Uterus (tissue), 4 donors: ENCODE results near the gene TTC23. TPM values are rescaled to one million over a fixed set of nuclear protein-coding genes. Genes with fewer than 3 reads are reported as not detected.

ENCODE experiments used
- DNase-seq, 2 donors: peaks; one replicate each; pipeline ENCODE4 v3.0.0-alpha.2; 2019 to 2020
- H3K27ac ChIP-seq, 2 donors: fragments of 200-600 bp; sonication (generic); 1 replicate in 1 of 2; 2 replicates in 1 of 2; pipeline ENCODE4 v1.5.1; 2016 to 2018
- H3K27me3 ChIP-seq, 2 donors: fragments of 200-600 bp; sonication (generic); one replicate each; pipeline ENCODE4 v1.5.1; 2018 to 2019; ENCODE audit warnings: control low read depth in 1 of 2
- H3K36me3 ChIP-seq, 2 donors: fragments of 200-600 bp; sonication (generic); one replicate each; pipeline ENCODE4 v1.5.1; 2019; ENCODE audit warnings: control low read depth in 1 of 2
- H3K4me1 ChIP-seq, 2 donors: fragments of 200-600 bp; sonication (generic); one replicate each; pipeline ENCODE4 v1.5.1; 2018 to 2019; ENCODE audit warnings: control low read depth in 1 of 2
- H3K4me3 ChIP-seq, 2 donors: fragments of 200-600 bp; sonication (generic); 1 replicate in 1 of 2; 2 replicates in 1 of 2; pipeline ENCODE4 v1.5.1; 2018 to 2019; ENCODE audit warnings: mild to moderate bottlenecking in 1 of 2
- H3K9me3 ChIP-seq, 2 donors: fragments of 200-600 bp; sonication (generic); one replicate each; pipeline ENCODE4 v1.5.1; 2019; ENCODE audit warnings: control low read depth in 1 of 2
- POLR2A ChIP-seq, 2 donors: fragments of 450-650 bp; IDR thresholded peaks; one replicate each; pipeline ENCODE4 v1.6.1; 2016; ENCODE audit warnings: antibody characterized with exemption in 2 of 2, mild to moderate bottlenecking in 1 of 2, moderate library complexity in 1 of 2
- intact Hi-C: fragments of 100-400 bp; cut with DNase I; formaldehyde crosslinking; loops from one replicate; pipeline ENCODE4 v1.15.1; 2023; ENCODE audit warnings: low total_unique reads
- total RNA-seq, 4 donors: library from RNA; depleted of rRNA in 3 of 4; stranded (reverse); fragments of >200 nt in 3 of 4; gene quantifications; one replicate each; pipeline versions ENCODE4 v1.1.0 to v1.2.4, GENCODE V29; 2014 to 2023
- TF ChIP-seq, protein P1 (sequence below), 4 experiments: fragments of 200-600 bp in 2 of 4; fragments of 450-650 bp in 2 of 4; sonication (generic) in 2 of 4; IDR thresholded peaks; one replicate each; pipeline ENCODE4 v1.5.1; 2016 to 2019; ENCODE audit warnings: antibody characterized with exemption in 4 of 4, mild to moderate bottlenecking in 2 of 4, moderate library complexity in 1 of 4
- donor health status: DM: yes; HTN: yes; CAD: no.

The TTC23 gene, protein sequence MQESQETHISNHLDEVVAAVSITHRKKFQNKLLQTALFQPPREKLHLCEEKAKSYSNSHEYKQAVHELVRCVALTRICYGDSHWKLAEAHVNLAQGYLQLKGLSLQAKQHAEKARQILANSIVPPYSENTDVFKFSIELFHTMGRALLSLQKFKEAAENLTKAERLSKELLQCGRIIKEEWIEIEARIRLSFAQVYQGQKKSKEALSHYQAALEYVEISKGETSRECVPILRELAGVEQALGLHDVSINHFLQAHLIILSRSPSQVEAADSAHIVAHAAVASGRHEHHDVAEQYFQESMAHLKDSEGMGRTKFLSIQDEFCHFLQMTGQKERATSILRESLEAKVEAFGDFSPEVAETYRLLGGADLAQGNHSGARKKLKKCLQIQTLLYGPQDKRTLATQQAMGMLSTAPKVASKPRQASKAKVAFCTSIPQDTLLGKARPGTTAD
- 10 to 100 TPM in 3 of 4 donors, 1 to 10 TPM in 1; 10.0 to 54.1 (median 31.0) TPM for total RNA-seq

DNA sequence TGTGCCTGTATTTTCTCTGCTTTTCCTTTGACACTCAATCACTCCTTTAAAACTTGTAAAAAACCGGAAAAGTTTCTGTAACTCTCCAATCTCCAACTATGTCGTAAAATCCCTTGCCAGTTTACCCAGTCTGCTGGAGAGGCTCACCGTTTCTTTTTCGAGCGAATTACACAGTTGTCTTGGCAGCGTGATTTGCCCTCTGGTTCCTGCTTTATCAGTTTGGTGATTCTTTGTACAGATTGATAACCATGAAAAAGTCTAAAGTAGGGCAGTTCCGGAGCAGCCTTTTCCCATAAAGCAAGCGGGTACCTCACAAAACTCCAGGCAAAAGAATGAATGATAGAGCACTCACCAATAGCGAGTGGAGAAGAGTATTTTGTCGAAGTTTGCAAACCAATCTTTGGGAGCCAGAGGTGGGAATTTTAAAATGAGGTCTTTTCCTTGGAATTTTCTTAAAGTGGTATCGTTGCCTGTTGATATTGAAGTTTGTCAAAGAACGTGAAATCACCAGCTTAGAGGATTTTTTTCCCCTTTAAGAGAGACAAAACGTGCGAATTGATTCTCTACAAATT is at the start of gene TTC23:
Gene TTC23 (minus strand): TSS at position 312 of the 572 bp plus-strand sequence. CDS start 20,869 bp downstream, outside the sequence.
- Histone ChIP-seq H3K4me3 (peak within 1 kb of the TSS; percentile 61 to 81), H3K4me1 (no peaks in the 10 kb centered on the region), H3K9me3 (no peaks in the 10 kb centered on the region), H3K36me3 (no peaks in the 10 kb centered on the region), H3K27me3 (no peaks in the 10 kb centered on the region), H3K27ac (peak within 1 kb of the TSS; percentile 90)
- intact Hi-C loops = no loop called here
- peak in 1 of 2 donors; percentile 36 for DNase-seq
- TF ChIP-seq, protein P1, sequence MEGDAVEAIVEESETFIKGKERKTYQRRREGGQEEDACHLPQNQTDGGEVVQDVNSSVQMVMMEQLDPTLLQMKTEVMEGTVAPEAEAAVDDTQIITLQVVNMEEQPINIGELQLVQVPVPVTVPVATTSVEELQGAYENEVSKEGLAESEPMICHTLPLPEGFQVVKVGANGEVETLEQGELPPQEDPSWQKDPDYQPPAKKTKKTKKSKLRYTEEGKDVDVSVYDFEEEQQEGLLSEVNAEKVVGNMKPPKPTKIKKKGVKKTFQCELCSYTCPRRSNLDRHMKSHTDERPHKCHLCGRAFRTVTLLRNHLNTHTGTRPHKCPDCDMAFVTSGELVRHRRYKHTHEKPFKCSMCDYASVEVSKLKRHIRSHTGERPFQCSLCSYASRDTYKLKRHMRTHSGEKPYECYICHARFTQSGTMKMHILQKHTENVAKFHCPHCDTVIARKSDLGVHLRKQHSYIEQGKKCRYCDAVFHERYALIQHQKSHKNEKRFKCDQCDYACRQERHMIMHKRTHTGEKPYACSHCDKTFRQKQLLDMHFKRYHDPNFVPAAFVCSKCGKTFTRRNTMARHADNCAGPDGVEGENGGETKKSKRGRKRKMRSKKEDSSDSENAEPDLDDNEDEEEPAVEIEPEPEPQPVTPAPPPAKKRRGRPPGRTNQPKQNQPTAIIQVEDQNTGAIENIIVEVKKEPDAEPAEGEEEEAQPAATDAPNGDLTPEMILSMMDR (IDR thresholded peaks at IDR 0.05) = no peak
- peak; percentile 48 to 86 for TF ChIP-seq POLR2A (IDR thresholded peaks at IDR 0.05)

DNA sequence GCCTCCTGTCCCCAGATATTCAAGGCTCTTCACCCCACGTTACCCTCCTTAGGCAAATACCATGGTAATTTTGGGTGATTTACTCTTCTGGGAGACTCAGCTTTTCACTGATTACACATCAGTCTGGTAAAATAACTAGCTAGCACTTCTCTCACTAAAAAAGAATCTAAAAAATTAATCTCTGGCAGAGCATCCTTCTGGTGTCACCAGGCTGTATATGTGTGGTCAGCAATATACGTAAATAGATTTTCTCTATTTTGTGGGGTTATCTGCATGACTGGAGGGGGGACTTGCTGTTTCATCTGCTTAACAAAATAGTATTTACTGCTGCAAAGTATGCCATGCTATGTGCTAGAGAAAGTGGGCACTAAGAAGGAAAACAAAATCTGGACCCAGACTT is 47.0 kb upstream of the TTC23 start:
- Histone ChIP-seq H3K9me3 (no peaks in the 10 kb centered on the region), H3K27me3 (no peaks in the 10 kb centered on the region), H3K27ac (peak overlapping the region; percentile 38 to 65), H3K4me1 (peaks cover 0 to 9% of the 10 kb centered on the region in 2 donors), H3K4me3 (no peak overlapping the region), H3K36me3 (no peaks in the 10 kb centered on the region)
- DNase-seq = no peak
- TF ChIP-seq POLR2A (IDR thresholded peaks at IDR 0.05) = no peak
- TF ChIP-seq, protein P1 (IDR thresholded peaks at IDR 0.05) = no peak
- intact Hi-C loops = no loop called here

DNA sequence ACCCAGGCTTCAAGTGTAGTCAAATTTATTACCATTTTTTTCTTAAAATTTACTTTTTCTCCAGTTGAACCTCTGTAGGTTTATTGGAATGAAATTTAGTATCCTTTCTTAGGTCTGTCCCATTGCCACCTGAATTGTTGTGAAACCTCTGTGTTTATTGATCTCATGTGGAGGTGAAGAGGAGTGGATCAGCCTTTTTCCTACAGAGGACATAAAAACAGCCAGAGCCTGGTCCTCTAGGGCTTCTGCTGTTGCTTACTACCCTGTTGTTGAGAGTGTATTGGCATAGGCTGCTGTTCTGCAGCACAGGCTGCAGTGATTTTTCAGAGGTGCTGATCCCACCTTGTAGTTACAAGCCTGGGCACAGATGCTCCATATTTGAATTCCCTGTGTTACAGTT is 46.5 kb upstream of the TTC23 start:
- no peak for TF ChIP-seq POLR2A (IDR thresholded peaks at IDR 0.05)
- TF ChIP-seq, protein P1 (IDR thresholded peaks at IDR 0.05) = no peak
- Histone ChIP-seq H3K4me3 (no peak overlapping the region), H3K27me3 (no peaks in the 10 kb centered on the region), H3K9me3 (no peaks in the 10 kb centered on the region), H3K4me1 (peaks cover 0 to 9% of the 10 kb centered on the region in 2 donors), H3K27ac (peak overlapping the region; percentile 38 to 65), H3K36me3 (no peaks in the 10 kb centered on the region)
- intact Hi-C loops = no loop called here
- no peak for DNase-seq

DNA sequence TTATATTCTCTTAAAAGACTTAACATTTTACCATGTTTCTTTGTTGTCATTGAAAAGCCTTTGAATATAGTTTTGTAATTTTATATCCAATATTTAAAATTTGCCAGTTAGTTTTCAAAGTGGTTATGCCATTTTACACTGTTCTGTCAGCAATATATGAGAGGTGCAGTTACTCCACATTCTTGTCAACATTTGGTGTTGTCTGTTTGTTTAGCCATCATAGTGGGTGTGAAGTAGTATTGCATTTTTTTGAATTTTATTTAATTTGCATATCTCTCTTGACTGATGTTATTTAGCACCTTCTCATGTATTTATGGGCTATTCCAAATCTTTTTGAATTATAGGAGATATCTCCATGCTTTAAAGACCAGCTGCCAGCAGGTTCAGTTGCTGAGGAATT is 42.3 kb upstream of the TTC23 start:
- intact Hi-C loops = no loop called here

More for the DNA sequence above, 42.3 kb upstream of the TTC23 start:
- Histone ChIP-seq H3K9me3 (no peaks in the 10 kb centered on the region), H3K4me1 (peaks cover 0 to 3% of the 10 kb centered on the region in 2 donors), H3K36me3 (no peaks in the 10 kb centered on the region), H3K27me3 (no peaks in the 10 kb centered on the region), H3K27ac (no peak overlapping the region), H3K4me3 (no peak overlapping the region)
- TF ChIP-seq POLR2A (IDR thresholded peaks at IDR 0.05) = no peak
- TF ChIP-seq, protein P1 (IDR thresholded peaks at IDR 0.05) = no peak
- no peak for DNase-seq
